ENCODE data around the gene STK39.

Gene STK39

GRCh38 chr2:167960089-167960747 is 287.2 kb downstream of the STK39 start:
- no peak for DNase-seq (ENCODE audit: low read depth in 2 of 2)

- no peak for DNase-seq (ENCODE audit: low read depth in 2 of 2)
Measured at GRCh38 chr2:167957662-167958061, 289.7 kb downstream of the STK39 start.

- no peak for DNase-seq (ENCODE audit: low read depth in 2 of 2)
Measured at GRCh38 chr2:167955264-167955906, 292.0 kb downstream of the STK39 start.

GRCh38 chr2:167954495-167954894 is 292.9 kb downstream of the STK39 start:
- DNase-seq (ENCODE audit: low read depth in 2 of 2), result no peak

GRCh38 chr2:167953776-167954175 is 293.6 kb downstream of the STK39 start:
- no peak for DNase-seq (ENCODE audit: low read depth in 2 of 2)

GRCh38 chr2:167950571-167950970 is 296.8 kb downstream of the STK39 start:
- no peak for DNase-seq (ENCODE audit: low read depth in 2 of 2)

- DNase-seq (ENCODE audit: low read depth in 2 of 2), result no peak
Measured at GRCh38 chr2:167946441-167946841, 301.0 kb downstream of the STK39 start.

- no peak for DNase-seq (ENCODE audit: low read depth in 2 of 2)
Measured at GRCh38 chr2:167945660-167946368, 301.6 kb downstream of the STK39 start.

GRCh38 chr2:167944825-167945659 is 302.4 kb downstream of the STK39 start:
- no peak for DNase-seq (ENCODE audit: low read depth in 2 of 2)

- no peak for DNase-seq (ENCODE audit: low read depth in 2 of 2)
Measured at GRCh38 chr2:167943897-167944296, 303.5 kb downstream of the STK39 start.

- no peak for DNase-seq (ENCODE audit: low read depth in 2 of 2)
Measured at GRCh38 chr2:167943368-167943767, 304.0 kb downstream of the STK39 start.

- DNase-seq (ENCODE audit: low read depth in 2 of 2), result no peak
Measured at GRCh38 chr2:167942366-167943081, 304.9 kb downstream of the STK39 start.

GRCh38 chr2:167941604-167942003 is 305.8 kb downstream of the STK39 start:
- no peak for DNase-seq (ENCODE audit: low read depth in 2 of 2)

GRCh38 chr2:167940734-167941507 is 306.5 kb downstream of the STK39 start:
- no peak for DNase-seq (ENCODE audit: low read depth in 2 of 2)

GRCh38 chr2:167940346-167940725 is 307.1 kb downstream of the STK39 start:
- DNase-seq (ENCODE audit: low read depth in 2 of 2), result no peak

- DNase-seq (ENCODE audit: low read depth in 2 of 2), result no peak
Measured at GRCh38 chr2:167939514-167940345, 307.7 kb downstream of the STK39 start.

GRCh38 chr2:167937403-167937802 is 310.0 kb downstream of the STK39 start:
- no peak for DNase-seq (ENCODE audit: low read depth in 2 of 2)

- no peak for DNase-seq (ENCODE audit: low read depth in 2 of 2)
Measured at GRCh38 chr2:167935803-167936110, 311.6 kb downstream of the STK39 start.

GRCh38 chr2:167933097-167933814 is 314.1 kb downstream of the STK39 start:
- DNase-seq (ENCODE audit: low read depth in 2 of 2), result no peak

All from stimulated activated CD4-positive, alpha-beta T cell treated with anti-CD3 and anti-CD28 coated beads, Interleukin-15, amount 100 ng/mL, for 48 hours (primary cell).